A673 (cell line): Measurements from ENCODE around the gene ZNF610. TPM values are rescaled to one million over a fixed set of nuclear protein-coding genes. Genes with fewer than 3 reads are reported as not detected.

Source experiments
- BruUV-seq: library from RNA; stranded (reverse); fragments of 400-500 nt; replicated peaks from 2 replicates; lab custom pipeline; 2021; lab: Mats Ljungman, UMichigan
- CTCF ChIA-PET: fragments of 300-600 bp; sonication (Branson Sonifier 250); formaldehyde crosslinking; loops from one replicate; lab custom pipeline; 2022; ENCODE audit warnings: antibody characterized with exemption; lab: Charles Lee
- POLR2A ChIA-PET: fragments of 300-600 bp; sonication (Branson Sonifier 250); formaldehyde crosslinking; loops from one replicate; lab custom pipeline; 2022; ENCODE audit warnings: antibody characterized with exemption; ENCODE audit not compliant: low non-redundant PET; lab: Charles Lee
- DNase-seq: peaks from one replicate; pipeline ENCODE4 v3.0.0-alpha.2; 2015; ENCODE audit warnings: low spot score
- H3K27ac ChIP-seq: fragments of 200-600 bp; sonication (generic); 2 replicates; pipeline ENCODE4 v1.5.1; 2016; ENCODE audit warnings: mixed run types, low read depth, mild to moderate bottlenecking, mixed read lengths, antibody characterized with exemption, low read length; ENCODE audit not compliant: poor library complexity, severe bottlenecking
- H3K27me3 ChIP-seq: fragments of 200-600 bp; sonication (generic); replicated peaks from 2 replicates; pipeline ENCODE4 v1.6.1; 2017; ENCODE audit warnings: mixed run types, low read depth, mild to moderate bottlenecking, mixed read lengths, antibody characterized with exemption, low read length; ENCODE audit not compliant: insufficient read depth, poor library complexity
- H3K36me3 ChIP-seq: fragments of 200-600 bp; sonication (generic); 2 replicates; pipeline ENCODE4 v1.6.1; 2016; ENCODE audit warnings: mixed run types, mild to moderate bottlenecking, mixed read lengths, antibody characterized with exemption, low read length; ENCODE audit not compliant: insufficient read depth, poor library complexity, severe bottlenecking
- H3K4me1 ChIP-seq: fragments of 200-600 bp; sonication (generic); 2 replicates; pipeline ENCODE4 v1.6.1; 2017; ENCODE audit warnings: mixed run types, mild to moderate bottlenecking, mixed read lengths, antibody characterized with exemption, low read length; ENCODE audit not compliant: insufficient read depth, poor library complexity, severe bottlenecking
- H3K4me3 ChIP-seq: fragments of 200-600 bp; sonication (generic); 2 replicates; pipeline ENCODE4 v1.5.1; 2016; ENCODE audit warnings: low read depth, mixed run types, mild to moderate bottlenecking, mixed read lengths, low read length; ENCODE audit not compliant: poor library complexity, severe bottlenecking
- H3K9me3 ChIP-seq: fragments of 200-600 bp; sonication (generic); 2 replicates; pipeline ENCODE4 v1.6.1; 2016; ENCODE audit warnings: mixed run types, low read depth, mild to moderate bottlenecking, mixed read lengths, antibody characterized with exemption, low read length; ENCODE audit not compliant: poor library complexity, severe bottlenecking
- CTCF ChIP-seq: fragments of 300-800, 200-600 bp; sonication (generic); conservative IDR thresholded peaks from 2 replicates; pipeline ENCODE4 v1.5.1; 2017; ENCODE audit warnings: low read depth, mild to moderate bottlenecking, antibody characterized with exemption, low read length, moderate library complexity, mixed read lengths
- EZH2 ChIP-seq: fragments of 200-600 bp; sonication (generic); IDR thresholded peaks from 2 replicates; pipeline ENCODE4 v1.6.1; 2017; ENCODE audit warnings: borderline replicate concordance, low read depth, mild to moderate bottlenecking, mixed read lengths, antibody characterized with exemption, low read length; ENCODE audit not compliant: poor library complexity, severe bottlenecking
- intact Hi-C: fragments of 100-400 bp; cut with micrococcal nuclease; formaldehyde crosslinking; loops from one replicate; pipeline ENCODE4 v1.10.0; 2022; ENCODE audit not compliant: unreplicated experiment
- total RNA-seq: library from RNA; stranded (reverse); gene quantifications from 2 replicates; pipeline ENCODE4 v1.2.3, GENCODE V29; 2021

Gene ZNF610
- total RNA-seq, 1 experiment from 2014 or later: 3.4 TPM

- Histone ChIP-seq H3K4me1 (no peaks in the 10 kb centered on the region), H3K9me3 (peaks cover 51% of the 10 kb centered on the region), H3K27me3 (no peaks in the 10 kb centered on the region), H3K4me3 (peak within 1 kb of the TSS; percentile 51), H3K27ac (peak within 1 kb of the TSS; percentile 76), H3K36me3 (no peaks in the 10 kb centered on the region)
- ChIA-PET POLR2A (interaction anchor here (0.6 kb wide), 1 partner anchor 75 kb away, joined by 3 read pairs; no protein-coding TSS in a partner anchor), CTCF (no interaction called here)
- no peak for TF ChIP-seq CTCF
- TF ChIP-seq EZH2: no peak
- intact Hi-C loops: no loop called here
- BruUV-seq: TSS peak; percentile 77
- DNase-seq: peak; percentile 87
These were observed 33.7 kb downstream of the ZNF610 start, which contains the start of gene ZNF880 for GRCh38 chr19:52369559-52370340. ZNF880 (plus strand) TSS chr19:52369923; CDS start chr19:52369966, 43 bp downstream.

GRCh38 chr19:52370341-52370710 lies 34.3 kb downstream of the ZNF610 start:
- BruUV-seq: no TSS peak
- POLR2A ChIA-PET: no interaction called here
- no peaks in the 10 kb centered on the region for H3K27me3 ChIP-seq
- CTCF ChIA-PET: no interaction called here
- H3K27ac ChIP-seq: peak overlapping the region; percentile 76
- intact Hi-C loops: no loop called here
- no peak for TF ChIP-seq EZH2
- TF ChIP-seq CTCF: no peak
- DNase-seq: no peak
- H3K36me3 ChIP-seq: no peaks in the 10 kb centered on the region
- H3K9me3 ChIP-seq: peaks cover 46% of the 10 kb centered on the region
- H3K4me3 ChIP-seq: peak overlapping the region; percentile 51
- no peaks in the 10 kb centered on the region for H3K4me1 ChIP-seq

- no peak for DNase-seq
- Histone ChIP-seq H3K27ac (no peak overlapping the region), H3K4me1 (no peaks in the 10 kb centered on the region), H3K27me3 (no peaks in the 10 kb centered on the region), H3K9me3 (peaks cover 11% of the 10 kb centered on the region), H3K36me3 (no peaks in the 10 kb centered on the region), H3K4me3 (no peak overlapping the region)
- CTCF ChIA-PET: no interaction called here
- TF ChIP-seq CTCF: no peak
- no peak for TF ChIP-seq EZH2
- POLR2A ChIA-PET: no interaction called here
- BruUV-seq: no TSS peak
- intact Hi-C loops: no loop called here
These were observed 55.1 kb downstream of the ZNF610 start for GRCh38 chr19:52391135-52391534.
